BJ (cell line): ENCODE measurements around the gene PSPH. TPM values are rescaled to one million over a fixed set of nuclear protein-coding genes. Genes with fewer than 3 reads are reported as not detected.

Experiments used
- CTCF ChIA-PET: fragments of 350-600 bp; formaldehyde crosslinking; extraction: SDS; loops from one replicate; lab custom pipeline; 2021; ENCODE audit warnings: antibody characterized with exemption, inconsistent platforms; lab: Yijun Ruan, JAX
- POLR2A ChIA-PET: fragments of 300-600 bp; sonication (Branson Sonifier 250); formaldehyde crosslinking; extraction: SDS; loops from one replicate; lab custom pipeline; 2021; ENCODE audit warnings: antibody characterized with exemption; lab: Charles Lee
- DNase-seq: peaks from one replicate; pipeline ENCODE4 v3.0.0-alpha.2; 2011; ENCODE audit warnings: low read depth
- H3K27me3 ChIP-seq: 2 replicates; pipeline ENCODE4 v1.6.0; 2011; ENCODE audit warnings: low read length; ENCODE audit not compliant: control insufficient read depth, insufficient read depth
- H3K36me3 ChIP-seq: 2 replicates; pipeline ENCODE4 v1.5.1; 2011; ENCODE audit warnings: low read length; ENCODE audit not compliant: control insufficient read depth, insufficient read depth
- H3K4me3 ChIP-seq: 2 replicates; pipeline ENCODE4 v1.5.1; 2011; ENCODE audit warnings: low read depth, mild to moderate bottlenecking, control low read depth, low read length
- CTCF ChIP-seq: IDR thresholded peaks from 2 replicates; pipeline ENCODE4 v1.5.1; 2011; ENCODE audit warnings: low read depth, mild to moderate bottlenecking, control low read depth, inconsistent platforms, low read length, moderate library complexity; ENCODE audit not compliant: insufficient read depth
- polyA plus RNA-seq: library from polyadenylated mRNA; depleted of rRNA; stranded (reverse); fragments of >200 nt; gene quantifications from 2 replicates; pipeline ENCODE4 v1.2.3, GENCODE V29; 2011; rRNA removed
- small RNA-seq: library from RNA; depleted of rRNA; stranded (forward); fragments of <200 nt; gene quantifications from one replicate; pipeline ENCODE3, GENCODE V24; 2012; ENCODE audit warnings: low replicate concordance, low read depth; ENCODE audit not compliant: insufficient read length

PSPH gene
- polyA plus RNA-seq, 1 experiment, result 76.2 TPM

GRCh38 chr7:55964261-55965099 is 86.8 kb downstream of the PSPH start, which contains the start of gene NIPSNAP2:
Gene NIPSNAP2 (plus strand): TSS chr7:55964585. CDS start chr7:55964610, 25 bp downstream.
- 0 out of 2 replicates have a peak, but pooled peaks have one; percentile 4 for TF ChIP-seq CTCF
- Histone ChIP-seq H3K27me3 (no peaks in the 10 kb centered on the region), H3K36me3 (peaks cover 3% of the 10 kb centered on the region; the same call in 1 of the 2 replicates), H3K4me3 (peak within 1 kb of the TSS; percentile 44)
- DNase-seq, result no peak
- CTCF ChIA-PET, result interaction anchor here (0.6 to 2.5 kb wide), 27 partner anchors 8 to 980 kb away, joined by 3 to 26 read pairs (median 3); partner anchors contain the start of gene PSPH
- POLR2A ChIA-PET, result interaction anchor here (0.6 to 1.0 kb wide), 2 partner anchors 87 to 100 kb away, joined by 3 read pairs; partner anchors contain the start of genes CCT6A, PSPH and SUMF2

- ChIA-PET CTCF (interaction anchor here (0.6 to 1.9 kb wide), 18 partner anchors 9 to 979 kb away, joined by 3 to 26 read pairs (median 3); partner anchors contain the start of gene PSPH), POLR2A (interaction anchor here (0.6 kb wide), 1 partner anchor 100 kb away, joined by 3 read pairs; the partner anchor contains the start of gene SUMF2)
- DNase-seq, result no peak
- Histone ChIP-seq H3K27me3 (no peaks in the 10 kb centered on the region), H3K4me3 (peak overlapping the region; percentile 44), H3K36me3 (0 out of 2 replicates have a peak, but pooled peaks cover 1% of the 10 kb centered on the region)
- TF ChIP-seq CTCF, result no peak
Observed at GRCh38 chr7:55963584-55964168, 87.6 kb downstream of the PSPH start.

- DNase-seq, result no peak
- ChIA-PET POLR2A (interaction anchor here (0.6 kb wide), 1 partner anchor 393 kb away, joined by 3 read pairs; no protein-coding TSS in a partner anchor), CTCF (interaction anchor here (1.6 kb wide), 1 partner anchor 321 kb away, joined by 5 read pairs; no protein-coding TSS in a partner anchor)
- no peak for TF ChIP-seq CTCF
- Histone ChIP-seq H3K27me3 (no peaks in the 10 kb centered on the region), H3K4me3 (no peak overlapping the region), H3K36me3 (0 out of 2 replicates have a peak, but pooled peaks cover under 1% of the 10 kb centered on the region)
Observed at GRCh38 chr7:55962014-55962413, 89.2 kb downstream of the PSPH start.

Small RNA genes lying within 50 kb of the gene (small RNA-seq; reads per million reads assigned to genes)
- not detected for gene SNORA15
- gene SNORA22B, result not detected

Other genes with a start within 250 kb of the PSPH start
- gene SEPTIN14, start 188.7 kb downstream of the PSPH start, polyA plus RNA-seq, result not detected in 2 replicates
- 0.99 and 1.8 TPM in 2 replicates for gene ZNF713, start 164.0 kb downstream of the PSPH start, polyA plus RNA-seq
- 8.5 and 13.6 TPM in 2 replicates for gene MRPS17, start 99.6 kb downstream of the PSPH start, polyA plus RNA-seq
- gene NIPSNAP2, start 86.9 kb downstream of the PSPH start, polyA plus RNA-seq, result 31.1 and 53.6 TPM in 2 replicates
- 110 and 159 TPM in 2 replicates for gene CCT6A, start 321 bp upstream of the PSPH start, polyA plus RNA-seq
- gene SUMF2, start 12.8 kb upstream of the PSPH start, polyA plus RNA-seq, result 136 and 153 TPM in 2 replicates
- gene PHKG1, start 41.5 kb upstream of the PSPH start, polyA plus RNA-seq, result 0.16 and 0.39 TPM in 2 replicates
- gene CHCHD2, start 55.0 kb upstream of the PSPH start, polyA plus RNA-seq, result 299 and 342 TPM in 2 replicates
- not detected in 2 replicates for gene NUPR2, start 65.0 kb upstream of the PSPH start, polyA plus RNA-seq